Measurements from ENCODE around the gene GPX4.
A peak's percentile ranks its signal among the peaks of the same experiment; 100 is the strongest.

Gene GPX4, protein sequence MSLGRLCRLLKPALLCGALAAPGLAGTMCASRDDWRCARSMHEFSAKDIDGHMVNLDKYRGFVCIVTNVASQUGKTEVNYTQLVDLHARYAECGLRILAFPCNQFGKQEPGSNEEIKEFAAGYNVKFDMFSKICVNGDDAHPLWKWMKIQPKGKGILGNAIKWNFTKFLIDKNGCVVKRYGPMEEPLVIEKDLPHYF

DNA sequence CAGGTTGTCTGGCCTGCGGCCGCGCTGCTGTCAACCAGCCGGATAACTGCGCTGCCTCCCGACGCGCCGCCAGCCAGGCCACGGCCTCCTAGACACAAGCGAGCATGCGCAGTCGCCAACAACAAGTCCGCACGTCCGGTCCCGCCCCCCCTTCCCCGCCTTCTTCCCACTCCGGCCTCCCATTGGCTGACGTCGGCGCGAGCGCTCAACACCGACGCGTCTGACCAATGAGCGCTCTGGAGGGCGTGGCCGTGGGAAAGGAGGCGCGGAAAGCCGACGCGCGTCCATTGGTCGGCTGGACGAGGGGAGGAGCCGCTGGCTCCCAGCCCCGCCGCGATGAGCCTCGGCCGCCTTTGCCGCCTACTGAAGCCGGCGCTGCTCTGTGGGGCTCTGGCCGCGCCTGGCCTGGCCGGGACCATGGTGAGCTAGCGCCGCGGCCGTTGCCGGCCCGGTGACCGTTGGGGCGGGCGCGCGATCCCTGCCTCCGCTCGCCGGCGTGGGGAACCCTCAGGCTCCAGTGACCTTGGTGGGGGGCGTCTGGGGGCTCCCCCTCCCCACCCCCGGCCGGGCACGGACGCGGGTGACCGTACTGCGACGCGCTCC, at the start of gene GPX4:
TSS of gene GPX4 (plus strand) at position 287 of the 603 bp plus-strand sequence. CDS start at position 337, 50 bp downstream.
- H3K4me3 ChIP-seq (ENCODE audit: low read length in 2 of 2): peak within 1 kb of the TSS; percentile 71 to 77
- H3K27ac ChIP-seq (ENCODE audit: low read length): peak within 1 kb of the TSS; percentile 88
- peak within 1 kb of the TSS; percentile 70 to 71 for H3K9ac ChIP-seq (ENCODE audit: low read length in 2 of 2)
- H3K27me3 ChIP-seq (ENCODE audit: control insufficient read depth in 1 of 2, insufficient read depth in 2 of 2, low read length in 2 of 2): no peaks in the 10 kb centered on the region
- no peaks in the 10 kb centered on the region for H3K9me3 ChIP-seq (ENCODE audit: control insufficient read depth in 2 of 2, low read length in 2 of 2)
- peaks cover 44% of the 10 kb centered on the region for H3K4me1 ChIP-seq (ENCODE audit: control insufficient read depth, insufficient read depth, low read length)
- peaks cover 6 to 10% of the 10 kb centered on the region in 2 donors for H3K36me3 ChIP-seq (ENCODE audit: control insufficient read depth in 2 of 2, insufficient read depth in 2 of 2, low read length in 2 of 2)

DNA sequence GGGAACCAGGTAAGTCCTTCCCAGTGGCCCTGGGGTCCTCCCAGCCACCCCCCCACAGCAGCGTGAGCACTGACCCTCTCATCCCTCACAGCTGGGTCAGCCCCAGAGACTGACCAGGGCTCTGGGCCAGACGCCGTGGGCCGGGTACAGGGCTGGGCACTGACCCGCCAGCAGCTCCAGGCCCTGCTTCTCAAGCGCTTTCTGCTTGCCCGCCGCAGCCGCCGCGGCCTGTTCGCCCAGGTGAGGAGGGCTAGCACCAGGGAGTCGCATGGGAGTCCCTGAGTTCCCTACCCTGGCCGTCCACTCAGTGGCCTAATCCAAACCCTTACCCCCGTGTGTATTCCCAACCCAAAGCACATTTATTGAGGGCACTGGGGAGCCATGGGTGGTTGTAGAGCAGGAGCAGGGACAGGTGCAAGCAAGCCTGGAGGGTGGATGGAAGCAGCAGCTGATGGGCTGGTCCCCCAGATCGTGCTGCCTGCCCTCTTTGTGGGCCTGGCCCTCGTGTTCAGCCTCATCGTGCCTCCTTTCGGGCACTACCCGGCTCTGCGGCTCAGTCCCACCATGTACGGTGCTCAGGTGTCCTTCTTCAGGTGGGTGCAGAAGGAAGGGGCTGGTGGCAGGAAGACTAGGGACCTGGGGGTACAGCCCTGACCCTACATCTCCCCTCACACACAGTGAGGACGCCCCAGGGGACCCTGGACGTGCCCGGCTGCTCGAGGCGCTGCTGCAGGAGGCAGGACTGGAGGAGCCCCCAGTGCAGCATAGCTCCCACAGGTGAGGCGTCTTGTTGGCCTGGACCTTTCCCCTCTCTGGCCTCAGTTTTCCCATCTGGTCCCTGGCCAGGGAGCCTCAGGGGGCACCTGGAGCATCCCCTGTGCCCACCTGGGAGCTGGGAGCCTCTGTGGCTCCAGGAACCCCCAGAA, 49.4 kb upstream of the GPX4 start:
- Histone ChIP-seq H3K4me3 (ENCODE audit: low read length in 2 of 2) (no peak overlapping the region), H3K27me3 (ENCODE audit: control insufficient read depth in 1 of 2, insufficient read depth in 2 of 2, low read length in 2 of 2) (no peaks in the 10 kb centered on the region), H3K4me1 (ENCODE audit: control insufficient read depth, insufficient read depth, low read length) (no peaks in the 10 kb centered on the region), H3K9me3 (ENCODE audit: control insufficient read depth in 2 of 2, low read length in 2 of 2) (peaks cover 5 to 36% of the 10 kb centered on the region in 2 donors), H3K36me3 (ENCODE audit: control insufficient read depth in 2 of 2, insufficient read depth in 2 of 2, low read length in 2 of 2) (peaks cover 0 to 10% of the 10 kb centered on the region in 2 donors), H3K27ac (ENCODE audit: low read length) (no peak overlapping the region), H3K9ac (ENCODE audit: low read length in 2 of 2) (no peak overlapping the region)

DNA sequence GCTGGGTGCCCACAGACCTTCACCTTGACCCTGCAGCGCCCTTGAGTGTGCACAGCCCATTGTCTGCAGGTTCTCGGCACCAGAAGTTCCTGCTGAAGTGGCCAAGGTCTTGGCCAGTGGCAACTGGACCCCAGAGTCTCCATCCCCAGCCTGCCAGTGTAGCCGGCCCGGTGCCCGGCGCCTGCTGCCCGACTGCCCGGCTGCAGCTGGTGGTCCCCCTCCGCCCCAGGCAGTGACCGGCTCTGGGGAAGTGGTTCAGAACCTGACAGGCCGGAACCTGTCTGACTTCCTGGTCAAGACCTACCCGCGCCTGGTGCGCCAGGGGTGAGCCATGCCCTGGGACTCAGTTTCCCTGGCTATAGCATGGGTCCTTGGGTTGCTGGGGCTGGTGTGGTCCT, 48.8 kb upstream of the GPX4 start:
- Histone ChIP-seq H3K4me3 (ENCODE audit: low read length in 2 of 2) (no peak overlapping the region), H3K36me3 (ENCODE audit: control insufficient read depth in 2 of 2, insufficient read depth in 2 of 2, low read length in 2 of 2) (peaks cover 0 to 10% of the 10 kb centered on the region in 2 donors), H3K9ac (ENCODE audit: low read length in 2 of 2) (no peak overlapping the region), H3K27ac (ENCODE audit: low read length) (no peak overlapping the region), H3K9me3 (ENCODE audit: control insufficient read depth in 2 of 2, low read length in 2 of 2) (peaks cover 5 to 36% of the 10 kb centered on the region in 2 donors), H3K4me1 (ENCODE audit: control insufficient read depth, insufficient read depth, low read length) (no peaks in the 10 kb centered on the region), H3K27me3 (ENCODE audit: control insufficient read depth in 1 of 2, insufficient read depth in 2 of 2, low read length in 2 of 2) (no peaks in the 10 kb centered on the region)

DNA sequence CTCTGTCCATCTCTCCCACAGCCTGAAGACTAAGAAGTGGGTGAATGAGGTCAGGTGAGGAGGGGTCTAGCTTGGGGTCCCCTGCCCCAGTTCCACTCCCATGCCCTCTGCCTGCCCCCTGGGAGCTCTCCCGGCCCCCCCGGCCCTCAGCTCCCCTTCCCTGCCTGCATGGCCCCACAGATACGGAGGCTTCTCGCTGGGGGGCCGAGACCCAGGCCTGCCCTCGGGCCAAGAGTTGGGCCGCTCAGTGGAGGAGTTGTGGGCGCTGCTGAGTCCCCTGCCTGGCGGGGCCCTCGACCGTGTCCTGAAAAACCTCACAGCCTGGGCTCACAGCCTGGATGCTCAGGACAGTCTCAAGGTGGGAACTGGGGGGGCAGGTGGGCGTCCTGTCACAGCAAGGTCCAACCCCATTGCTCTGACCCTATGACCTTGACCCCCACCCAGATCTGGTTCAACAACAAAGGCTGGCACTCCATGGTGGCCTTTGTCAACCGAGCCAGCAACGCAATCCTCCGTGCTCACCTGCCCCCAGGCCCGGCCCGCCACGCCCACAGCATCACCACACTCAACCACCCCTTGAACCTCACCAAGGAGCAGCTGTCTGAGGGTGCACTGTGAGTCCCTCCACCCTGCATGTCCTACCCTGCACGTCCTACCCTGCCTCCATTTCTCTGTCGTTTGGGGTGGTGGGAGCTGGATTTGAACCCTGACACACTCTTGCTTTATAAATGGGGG, 47.7 kb upstream of the GPX4 start:
- Histone ChIP-seq H3K36me3 (ENCODE audit: control insufficient read depth in 2 of 2, insufficient read depth in 2 of 2, low read length in 2 of 2) (peaks cover 0 to 10% of the 10 kb centered on the region in 2 donors), H3K4me3 (ENCODE audit: low read length in 2 of 2) (no peak overlapping the region), H3K27ac (ENCODE audit: low read length) (no peak overlapping the region), H3K27me3 (ENCODE audit: control insufficient read depth in 1 of 2, insufficient read depth in 2 of 2, low read length in 2 of 2) (no peaks in the 10 kb centered on the region), H3K4me1 (ENCODE audit: control insufficient read depth, insufficient read depth, low read length) (no peaks in the 10 kb centered on the region), H3K9ac (ENCODE audit: low read length in 2 of 2) (no peak overlapping the region), H3K9me3 (ENCODE audit: control insufficient read depth in 2 of 2, low read length in 2 of 2) (peaks cover 5 to 36% of the 10 kb centered on the region in 2 donors)

DNA sequence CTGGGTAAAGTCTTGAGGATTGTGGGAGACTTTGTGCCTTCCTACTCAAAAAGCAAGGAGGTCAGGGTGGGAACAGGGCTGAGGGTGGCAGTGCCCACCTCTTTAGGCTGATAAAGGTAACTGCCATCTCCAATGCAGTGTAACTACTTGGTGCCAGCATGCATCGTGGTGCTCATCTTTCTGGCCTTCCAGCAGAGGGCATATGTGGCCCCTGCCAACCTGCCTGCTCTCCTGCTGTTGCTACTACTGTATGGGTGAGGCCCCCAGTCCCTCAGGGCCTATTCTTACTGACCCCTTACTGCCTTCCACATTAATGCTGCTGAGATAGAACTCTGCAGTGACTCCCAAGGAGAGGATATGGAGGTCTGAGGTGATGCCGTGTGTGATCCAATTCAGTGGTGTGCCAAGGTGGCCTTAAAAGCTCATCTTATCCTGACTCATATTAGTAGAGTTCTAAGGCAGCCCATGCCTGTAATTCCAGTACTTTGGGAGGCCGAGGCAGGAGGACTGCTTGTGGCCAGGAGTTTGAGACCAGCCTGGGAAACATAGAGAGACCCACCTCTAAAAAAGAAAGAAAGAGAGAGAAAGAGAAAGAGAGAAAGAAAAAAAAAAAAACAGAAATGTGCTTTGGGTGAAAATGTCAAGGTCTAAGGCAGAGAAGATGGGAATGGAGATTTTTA, 46.5 kb upstream of the GPX4 start:
- Histone ChIP-seq H3K9me3 (ENCODE audit: control insufficient read depth in 2 of 2, low read length in 2 of 2) (peaks cover 5 to 36% of the 10 kb centered on the region in 2 donors), H3K4me3 (ENCODE audit: low read length in 2 of 2) (peak overlapping the region in 1 of 2 donors; percentile 43), H3K4me1 (ENCODE audit: control insufficient read depth, insufficient read depth, low read length) (no peaks in the 10 kb centered on the region), H3K27ac (ENCODE audit: low read length) (no peak overlapping the region), H3K36me3 (ENCODE audit: control insufficient read depth in 2 of 2, insufficient read depth in 2 of 2, low read length in 2 of 2) (peaks cover 0 to 10% of the 10 kb centered on the region in 2 donors), H3K9ac (ENCODE audit: low read length in 2 of 2) (no peak overlapping the region), H3K27me3 (ENCODE audit: control insufficient read depth in 1 of 2, insufficient read depth in 2 of 2, low read length in 2 of 2) (no peaks in the 10 kb centered on the region)

DNA sequence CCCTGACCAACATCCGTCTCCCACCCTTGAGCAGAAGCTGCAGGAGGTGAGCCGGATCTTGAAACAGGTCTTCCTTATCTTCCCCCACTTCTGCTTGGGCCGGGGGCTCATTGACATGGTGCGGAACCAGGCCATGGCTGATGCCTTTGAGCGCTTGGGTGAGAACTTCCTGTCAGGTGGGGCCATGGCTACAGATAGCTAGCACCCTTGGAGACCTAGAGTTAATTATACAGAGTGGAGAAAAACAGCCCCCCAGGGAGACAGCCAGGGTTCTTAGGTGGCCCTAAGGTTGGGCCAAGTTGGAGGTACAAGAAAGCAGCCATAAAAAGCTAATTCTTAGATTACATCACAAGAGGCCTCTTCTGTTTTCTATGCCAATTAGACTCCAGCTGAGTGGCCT, 45.7 kb upstream of the GPX4 start:
- peaks cover 5 to 36% of the 10 kb centered on the region in 2 donors for H3K9me3 ChIP-seq (ENCODE audit: control insufficient read depth in 2 of 2, low read length in 2 of 2)
- no peaks in the 10 kb centered on the region for H3K4me1 ChIP-seq (ENCODE audit: control insufficient read depth, insufficient read depth, low read length)
- H3K27ac ChIP-seq (ENCODE audit: low read length): no peak overlapping the region
- H3K4me3 ChIP-seq (ENCODE audit: low read length in 2 of 2): no peak overlapping the region
- peaks cover 0 to 10% of the 10 kb centered on the region in 2 donors for H3K36me3 ChIP-seq (ENCODE audit: control insufficient read depth in 2 of 2, insufficient read depth in 2 of 2, low read length in 2 of 2)
- no peak overlapping the region for H3K9ac ChIP-seq (ENCODE audit: low read length in 2 of 2)
- no peaks in the 10 kb centered on the region for H3K27me3 ChIP-seq (ENCODE audit: control insufficient read depth in 1 of 2, insufficient read depth in 2 of 2, low read length in 2 of 2)

DNA sequence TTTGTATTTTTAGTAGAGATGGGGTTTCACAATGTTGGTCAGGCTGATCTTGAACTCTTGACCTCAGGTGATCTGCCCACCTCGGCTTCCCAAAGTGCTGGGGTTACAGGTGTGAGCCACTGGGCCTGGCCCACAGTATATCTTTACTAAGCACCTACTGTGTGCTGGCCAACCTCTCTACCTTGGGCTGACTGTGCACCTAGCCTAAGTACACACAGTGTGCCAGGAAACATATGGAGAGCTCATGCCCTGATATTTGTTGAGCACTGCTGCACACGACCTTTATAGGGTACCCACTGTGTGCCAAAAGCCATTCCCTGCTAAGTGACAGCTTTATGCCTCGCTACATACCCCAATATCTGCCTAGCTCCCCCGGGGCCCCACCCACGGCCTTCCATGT, 43.1 kb upstream of the GPX4 start:
- no peak overlapping the region for H3K9ac ChIP-seq (ENCODE audit: low read length in 2 of 2)
- peaks cover 9 to 16% of the 10 kb centered on the region in 2 donors for H3K27me3 ChIP-seq (ENCODE audit: control insufficient read depth in 1 of 2, insufficient read depth in 2 of 2, low read length in 2 of 2)
- H3K36me3 ChIP-seq (ENCODE audit: control insufficient read depth in 2 of 2, insufficient read depth in 2 of 2, low read length in 2 of 2): peaks cover 0 to 10% of the 10 kb centered on the region in 2 donors
- H3K9me3 ChIP-seq (ENCODE audit: control insufficient read depth in 2 of 2, low read length in 2 of 2): peaks cover 5 to 33% of the 10 kb centered on the region in 2 donors
- no peak overlapping the region for H3K27ac ChIP-seq (ENCODE audit: low read length)
- H3K4me3 ChIP-seq (ENCODE audit: low read length in 2 of 2): no peak overlapping the region
- peaks cover 7% of the 10 kb centered on the region for H3K4me1 ChIP-seq (ENCODE audit: control insufficient read depth, insufficient read depth, low read length)

DNA sequence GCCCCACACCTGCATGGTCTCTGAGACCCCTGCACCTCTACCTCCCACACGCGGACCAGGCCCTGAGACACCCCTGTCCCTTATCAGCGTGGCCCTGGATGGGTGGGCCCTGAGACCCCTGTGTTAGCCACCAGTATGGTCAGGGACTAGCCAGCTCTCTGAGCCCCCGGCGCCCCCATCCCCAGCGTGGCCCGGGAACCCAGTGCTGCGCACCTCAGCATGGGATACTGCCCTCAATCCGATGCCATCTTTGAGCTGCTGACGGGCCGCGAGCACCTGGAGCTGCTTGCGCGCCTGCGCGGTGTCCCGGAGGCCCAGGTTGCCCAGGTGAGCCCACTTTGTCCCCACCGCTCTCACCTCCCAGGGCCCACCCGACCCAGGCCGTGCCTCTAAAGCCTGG, 41.8 kb upstream of the GPX4 start:
- peaks cover 5 to 20% of the 10 kb centered on the region in 2 donors for H3K9me3 ChIP-seq (ENCODE audit: control insufficient read depth in 2 of 2, low read length in 2 of 2)
- peaks cover 20 to 29% of the 10 kb centered on the region in 2 donors for H3K27me3 ChIP-seq (ENCODE audit: control insufficient read depth in 1 of 2, insufficient read depth in 2 of 2, low read length in 2 of 2)
- H3K36me3 ChIP-seq (ENCODE audit: control insufficient read depth in 2 of 2, insufficient read depth in 2 of 2, low read length in 2 of 2): peaks cover 0 to 6% of the 10 kb centered on the region in 2 donors
- H3K9ac ChIP-seq (ENCODE audit: low read length in 2 of 2): no peak overlapping the region
- peaks cover 15% of the 10 kb centered on the region for H3K4me1 ChIP-seq (ENCODE audit: control insufficient read depth, insufficient read depth, low read length)
- no peak overlapping the region for H3K4me3 ChIP-seq (ENCODE audit: low read length in 2 of 2)
- H3K27ac ChIP-seq (ENCODE audit: low read length): no peak overlapping the region

DNA sequence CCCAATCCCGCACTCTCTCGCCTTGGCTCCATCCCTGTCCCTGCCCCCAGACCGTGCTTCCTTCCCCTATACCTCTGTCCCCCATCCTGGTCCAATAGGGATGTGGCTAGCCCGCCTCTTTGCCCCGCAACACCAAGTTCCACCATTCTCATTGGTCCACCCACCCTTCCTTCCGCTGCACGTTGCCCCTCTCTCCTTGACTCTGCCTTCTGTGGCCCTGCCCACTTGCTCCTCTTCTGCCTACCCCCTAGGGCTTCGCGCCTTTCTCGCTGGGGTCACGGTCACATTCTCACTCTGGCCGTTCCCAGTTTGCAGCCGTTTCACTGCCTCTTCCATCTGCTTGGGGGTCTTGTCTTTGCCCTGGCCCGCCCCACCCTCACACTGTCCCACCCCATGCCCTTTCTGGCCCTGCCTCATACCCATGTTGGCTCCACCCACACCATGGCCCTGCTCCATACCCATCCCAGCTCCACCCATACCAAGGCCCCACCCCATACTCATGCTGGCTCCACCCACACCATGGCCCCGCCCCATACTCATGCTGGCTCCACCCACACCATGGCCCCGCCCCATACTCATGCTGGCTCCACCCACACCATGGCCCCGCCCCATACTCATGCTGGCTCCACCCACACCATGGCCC, 41.3 kb upstream of the GPX4 start:
- peaks cover 20% of the 10 kb centered on the region for H3K4me1 ChIP-seq (ENCODE audit: control insufficient read depth, insufficient read depth, low read length)
- no peak overlapping the region for H3K9ac ChIP-seq (ENCODE audit: low read length in 2 of 2)
- H3K27ac ChIP-seq (ENCODE audit: low read length): no peak overlapping the region
- no peak overlapping the region for H3K4me3 ChIP-seq (ENCODE audit: low read length in 2 of 2)
- peaks cover 3 to 14% of the 10 kb centered on the region in 2 donors for H3K9me3 ChIP-seq (ENCODE audit: control insufficient read depth in 2 of 2, low read length in 2 of 2)
- H3K27me3 ChIP-seq (ENCODE audit: control insufficient read depth in 1 of 2, insufficient read depth in 2 of 2, low read length in 2 of 2): peaks cover 20 to 34% of the 10 kb centered on the region in 2 donors
- H3K36me3 ChIP-seq (ENCODE audit: control insufficient read depth in 2 of 2, insufficient read depth in 2 of 2, low read length in 2 of 2): peaks cover 0 to 3% of the 10 kb centered on the region in 2 donors
